ENCODE results near the gene DDIT3. TPM values are rescaled to one million over a fixed set of nuclear protein-coding genes. Genes with fewer than 3 reads are reported as not detected.

The DDIT3 gene
- total and polyA plus RNA-seq, 2 experiments from 2014 or later: 33.8 to 44.2 TPM

GRCh38 chr12:57467915-57468314, 52.4 kb downstream of the DDIT3 start:
- no peak for DNase-seq (ENCODE audit: low read depth in 1 of 2, low spot score in 1 of 2)
- H3K36me3 ChIP-seq: no peaks in the 10 kb centered on the region
- TF ChIP-seq CTCF (IDR thresholded peaks at IDR 0.05; ENCODE audit: low read depth, low read length): no peak

GRCh38 chr12:57467212-57467874, 53.0 kb downstream of the DDIT3 start:
- no peak for TF ChIP-seq CTCF (IDR thresholded peaks at IDR 0.05; ENCODE audit: low read depth, low read length)
- no peak for DNase-seq (ENCODE audit: low read depth in 1 of 2, low spot score in 1 of 2)
- no peaks in the 10 kb centered on the region for H3K4me1 ChIP-seq (ENCODE audit: low read depth)
- H3K4me3 ChIP-seq: no peak overlapping the region
- no peak overlapping the region for H3K27ac ChIP-seq
- H3K36me3 ChIP-seq: no peaks in the 10 kb centered on the region
- H3K9me3 ChIP-seq (ENCODE audit: low read depth): no peaks in the 10 kb centered on the region
- H3K27me3 ChIP-seq: peaks cover 7% of the 10 kb centered on the region

More at GRCh38 chr12:57467915-57468314, 52.4 kb downstream of the DDIT3 start:
- H3K27me3 ChIP-seq: peaks cover 13% of the 10 kb centered on the region
- H3K4me1 ChIP-seq (ENCODE audit: low read depth): no peaks in the 10 kb centered on the region
- H3K9me3 ChIP-seq (ENCODE audit: low read depth): no peaks in the 10 kb centered on the region
- no peak overlapping the region for H3K27ac ChIP-seq
- no peak overlapping the region for H3K4me3 ChIP-seq

Other genes with a start within 250 kb of the DDIT3 start
- gene R3HDM2, start 89.5 kb downstream of the DDIT3 start, total RNA-seq: 27.4 and 59.9 TPM in 2 replicates
- 23.3 and 41.8 TPM in 2 replicates for gene R3HDM2, start 89.5 kb downstream of the DDIT3 start, polyA plus RNA-seq
- 0.21 TPM in 1 of 2 replicates, not detected in the other for gene INHBC, start 85.7 kb downstream of the DDIT3 start, total RNA-seq
- 0.11 TPM in 1 of 2 replicates, not detected in the other for gene INHBC, start 85.7 kb downstream of the DDIT3 start, polyA plus RNA-seq
- gene INHBE, start 65.2 kb downstream of the DDIT3 start, total RNA-seq: 0.25 and 0.74 TPM in 2 replicates
- 0.23 TPM in 1 of 2 replicates, not detected in the other for gene INHBE, start 65.2 kb downstream of the DDIT3 start, polyA plus RNA-seq
- 0.67 and 7.3 TPM in 2 replicates for gene GLI1, start 60.7 kb downstream of the DDIT3 start, total RNA-seq
- gene GLI1, start 60.7 kb downstream of the DDIT3 start, polyA plus RNA-seq: 0.79 TPM in 1 of 2 replicates, not detected in the other
- gene ARHGAP9, start 40.6 kb downstream of the DDIT3 start, total RNA-seq: 0.07 and 2.3 TPM in 2 replicates
- 0.61 TPM in 1 of 2 replicates, not detected in the other for gene ARHGAP9, start 40.6 kb downstream of the DDIT3 start, polyA plus RNA-seq
- gene MARS1, start 32.4 kb downstream of the DDIT3 start, total RNA-seq: 76.7 and 333 TPM in 2 replicates
- 153 and 190 TPM in 2 replicates for gene MARS1, start 32.4 kb downstream of the DDIT3 start, polyA plus RNA-seq
- 13.8 and 14.1 TPM in 2 replicates for gene MBD6, start 2.3 kb upstream of the DDIT3 start, total RNA-seq
- 22.8 and 36.9 TPM in 2 replicates for gene MBD6, start 2.3 kb upstream of the DDIT3 start, polyA plus RNA-seq
- gene DCTN2, start 26.7 kb upstream of the DDIT3 start, total RNA-seq: 210 and 230 TPM in 2 replicates
- gene DCTN2, start 26.7 kb upstream of the DDIT3 start, polyA plus RNA-seq: 156 and 157 TPM in 2 replicates
- gene KIF5A, start 29.5 kb upstream of the DDIT3 start, total RNA-seq: 0.36 and 0.49 TPM in 2 replicates
- gene KIF5A, start 29.5 kb upstream of the DDIT3 start, polyA plus RNA-seq: 0.05 and 0.11 TPM in 2 replicates
- gene PIP4K2C, start 70.7 kb upstream of the DDIT3 start, total RNA-seq: 15.1 and 23.5 TPM in 2 replicates
- 20.4 and 25.5 TPM in 2 replicates for gene PIP4K2C, start 70.7 kb upstream of the DDIT3 start, polyA plus RNA-seq
- gene DTX3, start 84.3 kb upstream of the DDIT3 start, total RNA-seq: 52.1 and 59.0 TPM in 2 replicates
- 44.5 and 46.6 TPM in 2 replicates for gene DTX3, start 84.3 kb upstream of the DDIT3 start, polyA plus RNA-seq
- gene ARHGEF25, start 90.9 kb upstream of the DDIT3 start, total RNA-seq: 22.3 and 38.6 TPM in 2 replicates
- gene ARHGEF25, start 90.9 kb upstream of the DDIT3 start, polyA plus RNA-seq: 2.0 and 3.5 TPM in 2 replicates
- gene B4GALNT1, start 112.7 kb upstream of the DDIT3 start, total RNA-seq: 0.32 TPM in 1 of 2 replicates, not detected in the other
- 0.29 TPM in 1 of 2 replicates, not detected in the other for gene B4GALNT1, start 112.7 kb upstream of the DDIT3 start, polyA plus RNA-seq
- gene OS9, start 173.6 kb upstream of the DDIT3 start, total RNA-seq: 182 and 202 TPM in 2 replicates
- gene OS9, start 173.6 kb upstream of the DDIT3 start, polyA plus RNA-seq: 122 and 134 TPM in 2 replicates
- gene AGAP2, start 218.2 kb upstream of the DDIT3 start, total RNA-seq: 0.33 and 0.49 TPM in 2 replicates
- 0.05 and 0.10 TPM in 2 replicates for gene AGAP2, start 218.2 kb upstream of the DDIT3 start, polyA plus RNA-seq
- gene TSPAN31, start 224.5 kb upstream of the DDIT3 start, total RNA-seq: 41.7 and 65.9 TPM in 2 replicates
- 66.3 and 73.4 TPM in 2 replicates for gene TSPAN31, start 224.5 kb upstream of the DDIT3 start, polyA plus RNA-seq
- gene CDK4, start 231.8 kb upstream of the DDIT3 start, total RNA-seq: 75.8 and 137 TPM in 2 replicates
- 160 and 172 TPM in 2 replicates for gene CDK4, start 231.8 kb upstream of the DDIT3 start, polyA plus RNA-seq
- gene MARCHF9, start 234.6 kb upstream of the DDIT3 start, total RNA-seq: 21.9 and 23.3 TPM in 2 replicates
- 9.0 and 11.7 TPM in 2 replicates for gene MARCHF9, start 234.6 kb upstream of the DDIT3 start, polyA plus RNA-seq
- gene CYP27B1, start 246.6 kb upstream of the DDIT3 start, total RNA-seq: 0.07 and 1.3 TPM in 2 replicates
- gene CYP27B1, start 246.6 kb upstream of the DDIT3 start, polyA plus RNA-seq: 0.33 TPM in 1 of 2 replicates, not detected in the other

Measured in cardiac muscle cell (in vitro differentiated cells and primary cell).